Measurements from ENCODE around the gene MDFI. TPM values are rescaled to one million over a fixed set of nuclear protein-coding genes. Genes with fewer than 3 reads are reported as not detected.

MDFI gene
- total RNA-seq, 2 experiments from 2014 or later: not detected

DNA sequence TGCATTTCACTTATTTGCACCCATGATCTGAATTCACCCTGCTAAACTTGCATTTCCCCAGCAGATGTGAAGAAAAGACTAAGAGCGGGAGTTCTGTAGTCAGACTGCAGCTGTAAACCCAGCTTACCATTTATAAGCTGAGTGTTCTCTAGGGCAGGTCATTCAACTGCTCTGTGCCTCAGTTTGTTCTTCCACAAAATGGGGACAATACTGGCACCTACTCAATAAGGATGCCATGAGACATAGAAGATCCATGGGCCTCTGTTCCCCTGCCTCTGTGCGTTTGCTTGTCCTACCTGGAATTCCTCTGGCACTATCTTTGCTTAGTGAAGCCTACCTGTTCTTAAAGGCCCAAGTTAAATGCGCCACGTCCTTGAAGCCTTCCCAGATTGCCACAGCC is 12.2 kb upstream of the MDFI start:
- no peak overlapping the region for H3K4me2 ChIP-seq (ENCODE audit: low read length)
- ChIA-PET POLR2A (interaction anchor here (0.6 kb wide), 1 partner anchor 17 kb away, joined by 3 read pairs; no protein-coding TSS in a partner anchor), CTCF (ENCODE audit: unreplicated experiment) (interaction anchor here (1.0 to 1.2 kb wide), 2 partner anchors 17 to 23 kb away, joined by 3 to 7 read pairs; no protein-coding TSS in a partner anchor)
- peaks cover 6% of the 10 kb centered on the region; the same call in 1 of the 2 replicates for H3K9me3 ChIP-seq (ENCODE audit: low read length)
- TF ChIP-seq, protein P1, sequence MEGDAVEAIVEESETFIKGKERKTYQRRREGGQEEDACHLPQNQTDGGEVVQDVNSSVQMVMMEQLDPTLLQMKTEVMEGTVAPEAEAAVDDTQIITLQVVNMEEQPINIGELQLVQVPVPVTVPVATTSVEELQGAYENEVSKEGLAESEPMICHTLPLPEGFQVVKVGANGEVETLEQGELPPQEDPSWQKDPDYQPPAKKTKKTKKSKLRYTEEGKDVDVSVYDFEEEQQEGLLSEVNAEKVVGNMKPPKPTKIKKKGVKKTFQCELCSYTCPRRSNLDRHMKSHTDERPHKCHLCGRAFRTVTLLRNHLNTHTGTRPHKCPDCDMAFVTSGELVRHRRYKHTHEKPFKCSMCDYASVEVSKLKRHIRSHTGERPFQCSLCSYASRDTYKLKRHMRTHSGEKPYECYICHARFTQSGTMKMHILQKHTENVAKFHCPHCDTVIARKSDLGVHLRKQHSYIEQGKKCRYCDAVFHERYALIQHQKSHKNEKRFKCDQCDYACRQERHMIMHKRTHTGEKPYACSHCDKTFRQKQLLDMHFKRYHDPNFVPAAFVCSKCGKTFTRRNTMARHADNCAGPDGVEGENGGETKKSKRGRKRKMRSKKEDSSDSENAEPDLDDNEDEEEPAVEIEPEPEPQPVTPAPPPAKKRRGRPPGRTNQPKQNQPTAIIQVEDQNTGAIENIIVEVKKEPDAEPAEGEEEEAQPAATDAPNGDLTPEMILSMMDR (conservative IDR thresholded peaks at IDR 0.05; ENCODE audit: low read length): no peak
- no peak for TF ChIP-seq EZH2phosphoT487 (IDR thresholded peaks at IDR 0.05; ENCODE audit: borderline replicate concordance, low read depth, low read length)
- BruUV-seq (replicated peaks): no TSS peak
- H2AFZ ChIP-seq (ENCODE audit: low read length): peak overlapping the region; percentile 86; the same call in 1 of the 2 replicates
- no peaks in the 10 kb centered on the region for H3K9me2 ChIP-seq (ENCODE audit: insufficient read depth, low read length)
- H4K20me1 ChIP-seq (ENCODE audit: insufficient read depth, low read length): no peaks in the 10 kb centered on the region
- H3K4me3 ChIP-seq (ENCODE audit: low read depth, low read length, poor library complexity, severe bottlenecking): no peak overlapping the region
- DNase-seq (ENCODE audit: low spot score): no peak
- no peaks in the 10 kb centered on the region for H3K36me3 ChIP-seq (ENCODE audit: insufficient read depth, low read length)
- intact Hi-C loops (cut with micrococcal nuclease; ENCODE audit: unreplicated experiment): no loop called here
- H3K4me1 ChIP-seq (ENCODE audit: insufficient read depth, low read length, poor library complexity, severe bottlenecking): peaks cover 20% of the 10 kb centered on the region
- no peaks in the 10 kb centered on the region for H3K79me2 ChIP-seq (ENCODE audit: insufficient read depth, low read depth, low read length)
- no peak overlapping the region for H3K27ac ChIP-seq (ENCODE audit: low read depth, low read length, poor library complexity, severe bottlenecking)

DNA sequence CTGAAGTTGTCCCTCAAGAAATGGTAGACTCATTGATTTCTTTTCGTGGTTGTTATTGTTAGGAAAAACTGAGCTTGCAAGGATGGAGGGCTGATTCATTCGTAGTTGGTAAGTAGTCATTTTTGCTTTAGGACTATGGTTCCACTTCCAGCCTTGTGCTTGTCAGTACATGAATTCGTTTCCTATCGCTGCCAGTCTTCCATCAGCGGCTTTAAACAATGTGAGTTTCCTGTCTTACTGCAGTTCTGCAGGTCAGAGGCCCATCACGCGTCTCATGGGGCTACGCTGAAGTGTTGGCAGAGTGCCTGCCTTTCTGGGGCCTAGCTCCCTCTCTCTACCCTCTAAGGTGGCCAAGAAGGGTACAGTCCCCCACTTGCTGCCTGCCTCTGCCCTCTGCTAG is 11.4 kb upstream of the MDFI start:
- POLR2A ChIA-PET: no interaction called here
- BruUV-seq (replicated peaks): no TSS peak
- intact Hi-C loops (cut with micrococcal nuclease; ENCODE audit: unreplicated experiment): no loop called here
- Histone ChIP-seq H3K4me1 (ENCODE audit: insufficient read depth, low read length, poor library complexity, severe bottlenecking) (peaks cover 20% of the 10 kb centered on the region), H3K79me2 (ENCODE audit: insufficient read depth, low read depth, low read length) (no peaks in the 10 kb centered on the region), H3K4me3 (ENCODE audit: low read depth, low read length, poor library complexity, severe bottlenecking) (no peak overlapping the region), H4K20me1 (ENCODE audit: insufficient read depth, low read length) (no peaks in the 10 kb centered on the region), H3K27ac (ENCODE audit: low read depth, low read length, poor library complexity, severe bottlenecking) (no peak overlapping the region), H3K9me3 (ENCODE audit: low read length) (no peaks in the 10 kb centered on the region), H3K36me3 (ENCODE audit: insufficient read depth, low read length) (no peaks in the 10 kb centered on the region), H3K9me2 (ENCODE audit: insufficient read depth, low read length) (no peaks in the 10 kb centered on the region), H3K4me2 (ENCODE audit: low read length) (no peak overlapping the region), H2AFZ (ENCODE audit: low read length) (no peak overlapping the region)
- TF ChIP-seq, protein P1 (conservative IDR thresholded peaks at IDR 0.05; ENCODE audit: low read length): no peak
- TF ChIP-seq EZH2phosphoT487 (IDR thresholded peaks at IDR 0.05; ENCODE audit: borderline replicate concordance, low read depth, low read length): no peak
- CTCF ChIA-PET (ENCODE audit: unreplicated experiment): no interaction called here
- no peak for DNase-seq (ENCODE audit: low spot score)

DNA sequence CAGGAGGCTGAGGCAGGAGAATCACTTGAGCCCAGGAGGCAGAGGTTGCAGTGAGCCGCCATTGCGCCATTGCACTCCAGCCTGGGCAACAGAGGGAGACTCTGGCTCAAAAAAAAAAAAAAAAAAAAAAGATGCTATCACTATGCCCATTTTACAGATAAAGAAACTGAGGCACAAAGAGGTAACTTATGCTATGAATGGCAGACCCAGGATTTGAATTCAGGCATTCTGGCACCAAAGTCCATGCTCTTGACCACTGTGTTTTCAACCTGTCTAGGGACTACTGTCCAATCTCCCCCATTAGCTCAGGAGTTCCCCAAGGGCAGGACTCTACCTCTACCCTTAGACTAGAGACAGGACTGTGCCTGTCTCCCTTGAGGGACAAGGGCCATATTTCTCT is 9.1 kb upstream of the MDFI start:
- Histone ChIP-seq H3K9me2 (ENCODE audit: insufficient read depth, low read length) (no peaks in the 10 kb centered on the region), H3K79me2 (ENCODE audit: insufficient read depth, low read depth, low read length) (no peaks in the 10 kb centered on the region), H3K4me2 (ENCODE audit: low read length) (no peak overlapping the region), H2AFZ (ENCODE audit: low read length) (no peak overlapping the region), H3K36me3 (ENCODE audit: insufficient read depth, low read length) (no peaks in the 10 kb centered on the region), H3K4me3 (ENCODE audit: low read depth, low read length, poor library complexity, severe bottlenecking) (no peak overlapping the region), H3K9me3 (ENCODE audit: low read length) (no peaks in the 10 kb centered on the region), H3K4me1 (ENCODE audit: insufficient read depth, low read length, poor library complexity, severe bottlenecking) (peaks cover 15% of the 10 kb centered on the region), H3K27ac (ENCODE audit: low read depth, low read length, poor library complexity, severe bottlenecking) (no peak overlapping the region), H4K20me1 (ENCODE audit: insufficient read depth, low read length) (no peaks in the 10 kb centered on the region)
- DNase-seq (ENCODE audit: low spot score): no peak
- CTCF ChIA-PET (ENCODE audit: unreplicated experiment): no interaction called here
- intact Hi-C loops (cut with micrococcal nuclease; ENCODE audit: unreplicated experiment): no loop called here
- no TSS peak for BruUV-seq (replicated peaks)
- POLR2A ChIA-PET: no interaction called here
- TF ChIP-seq, protein P1 (conservative IDR thresholded peaks at IDR 0.05; ENCODE audit: low read length): no peak
- TF ChIP-seq EZH2phosphoT487 (IDR thresholded peaks at IDR 0.05; ENCODE audit: borderline replicate concordance, low read depth, low read length): no peak
